H9 (cell line): ENCODE data around the gene CAPN5. TPM values are rescaled to one million over a fixed set of nuclear protein-coding genes. Genes with fewer than 3 reads are reported as not detected.
A peak's percentile ranks its signal among the peaks of the same experiment; 100 is the strongest.

Source experiments
- DNase-seq: peaks from one replicate; pipeline ENCODE4 v3.0.0-alpha.2; 2017
- H2AFZ ChIP-seq: one replicate; pipeline ENCODE4 v1.6.1; 2013; ENCODE audit warnings: mild to moderate bottlenecking, low read length, control low read depth, moderate library complexity
- H2AK5ac ChIP-seq: 2 replicates; pipeline ENCODE4 v1.6.1; 2013; ENCODE audit warnings: low read length, control low read depth, mixed read lengths; ENCODE audit not compliant: insufficient read length
- H2BK120ac ChIP-seq: one replicate; pipeline ENCODE4 v1.6.1; 2013; ENCODE audit warnings: low read depth, mild to moderate bottlenecking, low read length, control low read depth, inconsistent platforms; ENCODE audit not compliant: poor library complexity, severe bottlenecking
- H2BK12ac ChIP-seq: 2 replicates; pipeline ENCODE4 v1.6.1; 2013; ENCODE audit warnings: low read length, control low read depth, mixed read lengths, low read depth; ENCODE audit not compliant: insufficient read length
- H2BK15ac ChIP-seq: 2 replicates; pipeline ENCODE4 v1.6.1; 2013; ENCODE audit warnings: low read depth, low read length, control low read depth
- H2BK20ac ChIP-seq: one replicate; pipeline ENCODE4 v1.6.1; 2013; ENCODE audit warnings: low read depth, mild to moderate bottlenecking, low read length, control low read depth, inconsistent platforms; ENCODE audit not compliant: poor library complexity, severe bottlenecking
- H2BK5ac ChIP-seq: 2 replicates; pipeline ENCODE4 v1.6.1; 2013; ENCODE audit warnings: low read length, control low read depth, mixed read lengths; ENCODE audit not compliant: insufficient read length
- H3K14ac ChIP-seq: 2 replicates; pipeline ENCODE4 v1.6.1; 2013; ENCODE audit warnings: low read length, control low read depth; ENCODE audit not compliant: insufficient read depth
- H3K18ac ChIP-seq: 2 replicates; pipeline ENCODE4 v1.6.1; 2013; ENCODE audit warnings: low read depth, mild to moderate bottlenecking, mixed read lengths, low read length, control low read depth; ENCODE audit not compliant: insufficient read length
- H3K23ac ChIP-seq: 2 replicates; pipeline ENCODE4 v1.6.1; 2013; ENCODE audit warnings: low read length, control low read depth, mixed read lengths, low read depth; ENCODE audit not compliant: insufficient read length
- H3K23me2 ChIP-seq: 2 replicates; pipeline ENCODE4 v1.6.1; 2013; ENCODE audit warnings: low read depth, mild to moderate bottlenecking, mixed read lengths, low read length, control low read depth; ENCODE audit not compliant: insufficient read length, poor library complexity, severe bottlenecking
- H3K27ac ChIP-seq: 2 replicates; pipeline ENCODE4 v1.5.1; 2013; ENCODE audit warnings: low read length, control low read depth, mixed read lengths, low read depth; ENCODE audit not compliant: insufficient read length
- H3K27me3 ChIP-seq: 2 replicates; pipeline ENCODE4 v1.6.1; 2013; ENCODE audit warnings: low read length, control low read depth, inconsistent platforms; ENCODE audit not compliant: insufficient read depth
- H3K4ac ChIP-seq: 2 replicates; pipeline ENCODE4 v1.6.1; 2013; ENCODE audit warnings: low read depth, mild to moderate bottlenecking, control low read depth, inconsistent platforms, low read length, moderate library complexity
- H3K4me1 ChIP-seq: 2 replicates; pipeline ENCODE4 v1.6.1; 2013; ENCODE audit warnings: low read length, control low read depth, inconsistent platforms; ENCODE audit not compliant: insufficient read depth
- H3K4me2 ChIP-seq: 2 replicates; pipeline ENCODE4 v1.6.1; 2013; ENCODE audit warnings: low read length, control low read depth, mixed read lengths; ENCODE audit not compliant: insufficient read length, insufficient read depth
- H3K56ac ChIP-seq: 2 replicates; pipeline ENCODE4 v1.6.1; 2013; ENCODE audit warnings: low read depth, mild to moderate bottlenecking, mixed read lengths, low read length, control low read depth; ENCODE audit not compliant: insufficient read length
- H3K79me1 ChIP-seq: 2 replicates; pipeline ENCODE4 v1.6.1; 2013; ENCODE audit warnings: low read depth, mild to moderate bottlenecking, moderate library complexity, low read length, control low read depth, inconsistent platforms; ENCODE audit not compliant: insufficient read depth, poor library complexity, severe bottlenecking
- H3K79me2 ChIP-seq: 2 replicates; pipeline ENCODE4 v1.6.1; 2013; ENCODE audit warnings: low read length, control low read depth, inconsistent platforms; ENCODE audit not compliant: insufficient read depth
- H3K9ac ChIP-seq: 2 replicates; pipeline ENCODE4 v1.6.1; 2013; ENCODE audit warnings: low read length, control low read depth, mixed read lengths; ENCODE audit not compliant: insufficient read length; ENCODE audit errors: extremely low read depth
- H3K9me3 ChIP-seq: one replicate; pipeline ENCODE4 v1.6.1; 2013; ENCODE audit warnings: low read depth, low read length, inconsistent platforms; ENCODE audit not compliant: control insufficient read depth
- H3T11ph ChIP-seq: one replicate; pipeline ENCODE4 v1.6.1; 2013; ENCODE audit warnings: mild to moderate bottlenecking, low read length, control low read depth, inconsistent platforms
- H4K20me1 ChIP-seq: one replicate; pipeline ENCODE4 v1.6.1; 2013; ENCODE audit not compliant: control insufficient read depth, insufficient read length, insufficient read depth
- H4K5ac ChIP-seq: 2 replicates; pipeline ENCODE4 v1.6.1; 2013; ENCODE audit warnings: low read depth, mild to moderate bottlenecking, mixed read lengths, low read length, control low read depth; ENCODE audit not compliant: insufficient read length
- H4K8ac ChIP-seq: replicated peaks from 2 replicates; pipeline ENCODE4 v1.6.1; 2013; ENCODE audit warnings: low read length, control low read depth, mixed read lengths, low read depth; ENCODE audit not compliant: insufficient read length
- H4K91ac ChIP-seq: 2 replicates; pipeline ENCODE4 v1.6.1; 2013; ENCODE audit warnings: low read depth, mild to moderate bottlenecking, moderate library complexity, mixed read lengths, low read length, control low read depth; ENCODE audit not compliant: insufficient read length
- H3K27ac Mint-ChIP-seq, 3 experiments: 2 replicates in 2 of 3; 3 replicates in 1 of 3; pipeline ENCODE4 v1.8.0; 2020 to 2021; ENCODE audit warnings: mixed read lengths in 3 of 3, mild to moderate bottlenecking in 1 of 3, moderate library complexity in 1 of 3
- H3K27me3 Mint-ChIP-seq: 2 replicates; pipeline ENCODE4 v1.8.0; 2021; ENCODE audit warnings: low read depth, mild to moderate bottlenecking, moderate library complexity, mixed read lengths
- H3K36me3 Mint-ChIP-seq, 3 experiments: 2 replicates in 2 of 3; 3 replicates in 1 of 3; pipeline ENCODE4 v1.8.0; 2020 to 2021; ENCODE audit warnings: low read depth in 3 of 3, mixed read lengths in 3 of 3; ENCODE audit not compliant: insufficient read depth in 1 of 3
- H3K4me1 Mint-ChIP-seq, 2 experiments: 2 replicates each; pipeline ENCODE4 v1.8.0; 2020; ENCODE audit warnings: mixed read lengths in 2 of 2
- H3K4me3 Mint-ChIP-seq, 2 experiments: 2 replicates in 1 of 2; 3 replicates in 1 of 2; pipeline ENCODE4 v1.8.0; 2020 to 2021; ENCODE audit warnings: mild to moderate bottlenecking in 2 of 2, mixed read lengths in 2 of 2, moderate library complexity in 1 of 2
- H3K9me3 Mint-ChIP-seq, 2 experiments: 2 replicates in 1 of 2; 3 replicates in 1 of 2; pipeline ENCODE4 v1.8.0; 2020; ENCODE audit warnings: mild to moderate bottlenecking in 2 of 2, mixed read lengths in 2 of 2, moderate library complexity in 1 of 2
- WGBS: extraction: QIAGEN DNeasy Blood & Tissue Kit; methylation state at CpG from one replicate; pipeline ENCODE4 v1.1.7; 2013; ENCODE audit warnings: missing lambda C conversion rate, low lambda C conversion rate, mixed read lengths; ENCODE audit not compliant: insufficient read length; ENCODE audit errors: extremely low coverage; 5-methylcytosine and 5-hydroxymethylcytosine counted together
- total RNA-seq: library from RNA; stranded (reverse); gene quantifications from 2 replicates; pipeline ENCODE4 v1.2.1, GENCODE V29; 2021
- TF ChIP-seq, protein P1 (sequence below): fragments of 200-600 bp; sonication (generic); conservative IDR thresholded peaks from 3 replicates; pipeline ENCODE4 v1.8.0; 2021; ENCODE audit warnings: antibody characterized with exemption, mild to moderate bottlenecking

CAPN5 gene
- total RNA-seq, 1 experiment from 2014 or later, result 16.7 TPM

DNA sequence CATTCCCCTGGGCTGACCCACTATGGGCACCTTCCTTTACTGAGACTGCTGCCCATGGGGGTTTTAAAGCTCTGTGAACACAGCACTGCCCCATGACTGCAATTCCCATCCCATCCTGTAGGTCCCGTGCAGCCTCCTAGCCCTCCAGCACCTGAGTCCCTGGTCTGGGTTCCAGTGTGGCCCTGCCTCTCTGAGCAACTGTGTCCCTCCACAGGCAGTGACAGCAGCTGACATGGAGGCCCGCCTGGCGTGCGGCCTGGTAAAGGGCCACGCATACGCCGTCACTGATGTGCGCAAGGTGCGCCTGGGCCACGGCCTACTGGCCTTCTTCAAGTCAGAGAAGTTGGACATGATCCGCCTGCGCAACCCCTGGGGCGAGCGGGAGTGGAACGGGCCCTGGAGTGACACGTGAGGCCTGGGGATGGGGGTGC, 48.4 kb downstream of the CAPN5 start:
- Histone ChIP-seq H3K18ac (no peak overlapping the region), H2AFZ (no peak overlapping the region), H3K9ac (no peak overlapping the region), H2BK15ac (no peak overlapping the region), H2BK12ac (no peak overlapping the region), H3K79me2 (no peaks in the 10 kb centered on the region), H3K23ac (no peak overlapping the region), H2AK5ac (no peak overlapping the region), H4K20me1 (no peaks in the 10 kb centered on the region), H3K4me1 (no peaks in the 10 kb centered on the region), H3T11ph (no peak overlapping the region), H2BK20ac (no peak overlapping the region), H3K79me1 (no peaks in the 10 kb centered on the region), H3K23me2 (no peaks in the 10 kb centered on the region), H3K27me3 (no peaks in the 10 kb centered on the region), H3K4me2 (no peak overlapping the region), H2BK5ac (no peak overlapping the region), H3K14ac (no peak overlapping the region), H4K5ac (no peak overlapping the region), H4K91ac (no peak overlapping the region), H4K8ac (no peak overlapping the region), H2BK120ac (no peak overlapping the region), H3K56ac (no peak overlapping the region), H3K27ac (no peak overlapping the region), H3K4ac (no peak overlapping the region), H3K9me3 (no peaks in the 10 kb centered on the region)
- peak; percentile 67 for DNase-seq
- H3K4me3 Mint-ChIP-seq, result no peak overlapping the region
- WGBS, result no CpG with 5 or more reads among the region's 16 CpGs
- no peaks in the 10 kb centered on the region for H3K27me3 Mint-ChIP-seq
- peaks cover 5 to 8% of the 10 kb centered on the region in 2 experiments for H3K4me1 Mint-ChIP-seq
- peaks cover 0 to 3% (median 0%) of the 10 kb centered on the region in 3 experiments; a peak in 2 of 7 replicates for H3K36me3 Mint-ChIP-seq
- TF ChIP-seq, protein P1, sequence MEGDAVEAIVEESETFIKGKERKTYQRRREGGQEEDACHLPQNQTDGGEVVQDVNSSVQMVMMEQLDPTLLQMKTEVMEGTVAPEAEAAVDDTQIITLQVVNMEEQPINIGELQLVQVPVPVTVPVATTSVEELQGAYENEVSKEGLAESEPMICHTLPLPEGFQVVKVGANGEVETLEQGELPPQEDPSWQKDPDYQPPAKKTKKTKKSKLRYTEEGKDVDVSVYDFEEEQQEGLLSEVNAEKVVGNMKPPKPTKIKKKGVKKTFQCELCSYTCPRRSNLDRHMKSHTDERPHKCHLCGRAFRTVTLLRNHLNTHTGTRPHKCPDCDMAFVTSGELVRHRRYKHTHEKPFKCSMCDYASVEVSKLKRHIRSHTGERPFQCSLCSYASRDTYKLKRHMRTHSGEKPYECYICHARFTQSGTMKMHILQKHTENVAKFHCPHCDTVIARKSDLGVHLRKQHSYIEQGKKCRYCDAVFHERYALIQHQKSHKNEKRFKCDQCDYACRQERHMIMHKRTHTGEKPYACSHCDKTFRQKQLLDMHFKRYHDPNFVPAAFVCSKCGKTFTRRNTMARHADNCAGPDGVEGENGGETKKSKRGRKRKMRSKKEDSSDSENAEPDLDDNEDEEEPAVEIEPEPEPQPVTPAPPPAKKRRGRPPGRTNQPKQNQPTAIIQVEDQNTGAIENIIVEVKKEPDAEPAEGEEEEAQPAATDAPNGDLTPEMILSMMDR, result peak; percentile 54
- H3K9me3 Mint-ChIP-seq, result no peaks in the 10 kb centered on the region
- H3K27ac Mint-ChIP-seq, result peak overlapping the region in 2 of 3 experiments; percentile 39 to 53; a peak in 3 of 7 replicates
